Inferior parietal cortex (tissue), 1 donor: ENCODE data around the gene GGPS1.
"Not testable (repeated sequence)": the region's sequence is repeated elsewhere in the genome, so short reads cannot be mapped to it uniquely, and the experiment has no call there.

Source experiments
- DNase-seq: peaks from one replicate; pipeline ENCODE4 v3.0.0-alpha.2; 2016; ENCODE audit errors: extremely low spot score

The GGPS1 gene

DNA sequence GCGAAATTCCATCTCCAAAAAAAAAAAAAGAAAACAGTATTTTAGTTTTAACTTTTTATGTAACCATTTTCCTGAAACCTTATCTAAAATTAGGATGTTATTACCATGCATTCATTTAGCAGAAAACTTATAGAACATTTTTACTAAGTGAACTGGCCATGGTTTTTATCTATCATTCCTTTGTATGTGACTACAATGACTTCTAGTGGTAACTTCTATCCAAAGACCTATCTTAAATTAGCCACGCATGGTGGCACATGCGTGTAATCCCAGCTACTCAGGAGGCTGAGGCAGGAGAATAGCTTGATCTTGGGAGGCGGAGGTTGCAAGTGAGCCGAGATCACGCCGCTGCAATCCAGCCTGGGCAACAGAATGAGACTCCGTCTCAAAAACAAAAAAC, 11.4 kb downstream of the GGPS1 start:
- DNase-seq = no peak

DNA sequence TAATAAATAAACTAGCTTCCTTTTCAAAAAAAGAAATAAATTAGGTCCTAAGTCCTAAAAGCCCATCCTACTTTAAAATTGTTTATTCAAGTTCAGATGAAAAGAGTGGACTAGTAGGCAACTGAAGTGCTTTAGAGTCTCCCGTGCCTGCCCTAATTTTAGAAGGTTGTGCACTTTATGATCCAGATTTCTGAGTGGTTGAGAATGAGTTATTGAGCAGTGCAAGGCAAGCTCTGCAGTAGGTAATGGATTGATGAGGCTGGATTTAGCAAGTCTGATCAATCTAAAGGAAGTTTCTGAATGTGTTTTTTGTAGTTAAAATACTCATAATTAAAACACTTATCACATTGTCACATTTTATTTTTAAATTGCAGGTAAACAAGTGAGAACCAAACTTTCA, 13.0 kb downstream of the GGPS1 start:
- DNase-seq = no peak

DNA sequence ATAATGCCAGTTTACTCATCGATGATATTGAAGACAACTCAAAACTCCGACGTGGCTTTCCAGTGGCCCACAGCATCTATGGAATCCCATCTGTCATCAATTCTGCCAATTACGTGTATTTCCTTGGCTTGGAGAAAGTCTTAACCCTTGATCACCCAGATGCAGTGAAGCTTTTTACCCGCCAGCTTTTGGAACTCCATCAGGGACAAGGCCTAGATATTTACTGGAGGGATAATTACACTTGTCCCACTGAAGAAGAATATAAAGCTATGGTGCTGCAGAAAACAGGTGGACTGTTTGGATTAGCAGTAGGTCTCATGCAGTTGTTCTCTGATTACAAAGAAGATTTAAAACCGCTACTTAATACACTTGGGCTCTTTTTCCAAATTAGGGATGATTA, 13.7 kb downstream of the GGPS1 start:
- no peak for DNase-seq

DNA sequence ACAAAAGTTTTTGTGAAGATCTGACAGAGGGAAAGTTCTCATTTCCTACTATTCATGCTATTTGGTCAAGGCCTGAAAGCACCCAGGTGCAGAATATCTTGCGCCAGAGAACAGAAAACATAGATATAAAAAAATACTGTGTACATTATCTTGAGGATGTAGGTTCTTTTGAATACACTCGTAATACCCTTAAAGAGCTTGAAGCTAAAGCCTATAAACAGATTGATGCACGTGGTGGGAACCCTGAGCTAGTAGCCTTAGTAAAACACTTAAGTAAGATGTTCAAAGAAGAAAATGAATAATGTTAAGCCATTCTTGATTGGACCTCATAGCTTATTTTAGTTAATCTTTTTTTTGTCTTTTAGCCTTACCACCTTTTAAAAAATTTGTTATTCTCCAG, 14.1 kb downstream of the GGPS1 start:
- no peak for DNase-seq

DNA sequence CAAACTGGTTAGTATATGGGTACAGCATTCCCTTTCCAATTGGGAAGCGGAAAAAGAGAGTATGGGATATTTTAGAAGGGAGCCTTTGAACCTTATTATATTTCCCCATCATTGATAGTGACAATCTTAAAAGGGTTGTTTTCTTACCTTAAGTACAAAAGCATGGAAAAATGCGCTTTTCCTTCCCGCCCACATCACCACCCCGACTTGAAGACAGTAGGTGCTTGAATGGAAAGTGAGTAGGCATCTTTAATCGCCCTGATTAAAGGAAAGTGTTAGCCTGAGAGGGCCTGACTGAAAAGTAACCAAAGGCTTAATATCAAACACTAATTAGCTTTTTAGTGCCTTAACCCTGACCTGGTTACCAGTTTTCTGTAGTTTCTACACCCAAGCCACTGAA, 15.4 kb downstream of the GGPS1 start:
- no peak for DNase-seq

DNA sequence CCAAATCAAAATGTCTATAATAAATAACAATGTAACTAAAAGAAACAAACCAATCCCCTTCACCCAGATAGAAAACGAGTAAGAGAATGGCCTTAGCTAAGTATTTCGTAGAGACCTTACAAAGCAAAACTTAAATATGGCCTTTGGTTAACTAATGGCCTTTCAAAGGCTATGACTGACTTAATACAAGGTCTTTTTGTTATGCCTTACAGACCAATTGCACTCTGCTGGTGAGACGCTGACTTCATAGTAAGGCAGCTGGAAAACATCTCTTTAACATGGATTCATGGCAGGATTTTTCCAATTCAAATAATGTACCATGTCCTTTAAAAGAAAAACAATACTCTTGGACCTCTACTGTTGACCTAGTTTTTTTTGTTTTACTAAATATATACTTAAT, 23.1 kb downstream of the GGPS1 start:
- no peak for DNase-seq

DNA sequence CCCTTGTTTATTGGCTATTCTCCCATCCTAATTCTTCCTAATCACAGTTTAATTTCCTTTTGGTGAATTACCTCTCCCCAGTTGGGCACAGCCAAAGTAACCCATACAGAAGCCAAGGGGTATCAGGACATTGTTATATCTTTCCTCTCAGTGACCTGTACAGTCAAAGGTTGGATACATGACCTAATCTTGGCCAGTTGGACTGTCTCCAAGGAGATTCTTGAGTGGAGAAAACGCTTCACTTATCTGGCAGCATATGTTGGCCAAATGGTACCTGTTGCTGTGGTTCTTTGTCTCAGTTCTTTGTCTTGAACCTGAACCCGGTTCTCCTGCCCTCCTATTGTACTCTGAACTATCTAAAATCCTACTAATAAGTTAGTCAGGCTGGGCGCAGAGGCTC, 23.5 kb downstream of the GGPS1 start:
- no peak for DNase-seq

DNA sequence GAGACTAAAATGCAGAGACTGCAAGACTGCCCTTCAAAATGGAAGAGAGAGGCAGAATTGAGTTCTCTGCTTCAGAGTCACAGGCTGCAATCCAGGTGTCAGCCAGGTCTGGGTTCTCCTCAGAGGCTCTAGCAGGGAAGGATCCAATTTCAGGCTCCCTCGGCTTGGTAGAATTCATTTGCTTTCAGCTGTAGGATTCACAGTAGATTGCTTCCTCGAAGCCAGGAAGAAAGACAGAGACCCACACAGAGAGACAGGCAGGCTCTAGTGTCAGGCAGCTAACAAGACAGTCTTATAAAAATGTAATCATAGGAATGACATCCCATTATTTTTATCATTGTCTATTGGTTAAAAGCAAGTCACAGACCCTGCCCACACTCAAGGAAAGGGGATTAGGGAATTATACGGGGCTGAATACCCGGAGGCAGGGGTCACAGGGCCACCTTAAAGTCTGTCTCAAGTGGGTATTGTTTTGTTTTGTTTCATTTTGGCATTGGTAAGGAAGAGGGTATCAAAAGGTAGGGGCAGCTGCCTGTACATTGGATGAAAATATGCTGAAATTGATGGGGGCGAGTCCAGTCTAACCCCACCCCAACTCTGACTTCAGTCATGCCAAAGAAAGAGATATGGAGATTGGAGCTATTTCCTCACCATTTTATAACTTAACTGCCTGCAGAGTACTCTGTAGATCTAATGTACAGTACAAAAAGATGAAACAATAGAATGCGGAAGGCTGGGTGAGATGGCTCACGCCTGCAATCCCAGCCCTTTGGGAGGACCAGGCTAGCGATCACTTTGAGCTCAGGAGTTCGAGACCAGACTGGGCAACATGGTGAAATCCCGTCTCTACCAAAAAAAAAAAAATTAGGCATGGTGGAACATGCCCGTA, 29.4 kb downstream of the GGPS1 start:
- DNase-seq = no peak

DNA sequence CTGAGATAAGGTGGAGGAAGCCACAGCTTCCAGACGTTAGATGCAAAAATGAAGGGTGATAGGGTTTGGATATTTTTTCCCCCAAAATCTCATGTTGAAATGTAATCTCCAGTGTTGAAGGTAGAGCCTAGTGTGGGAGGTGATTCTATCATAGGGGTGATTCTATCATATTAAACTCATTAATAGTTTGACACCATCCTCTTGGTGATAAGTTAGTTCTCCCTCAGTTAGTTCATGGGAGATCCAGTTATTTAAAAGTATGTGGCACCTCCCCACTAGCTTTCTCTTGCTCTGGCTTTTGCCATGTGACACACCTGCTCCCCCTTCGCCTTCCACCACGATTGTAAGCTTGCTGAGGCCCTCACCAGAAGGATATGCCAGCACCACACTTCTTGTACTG, 30.5 kb downstream of the GGPS1 start:
- no peak for DNase-seq

DNA sequence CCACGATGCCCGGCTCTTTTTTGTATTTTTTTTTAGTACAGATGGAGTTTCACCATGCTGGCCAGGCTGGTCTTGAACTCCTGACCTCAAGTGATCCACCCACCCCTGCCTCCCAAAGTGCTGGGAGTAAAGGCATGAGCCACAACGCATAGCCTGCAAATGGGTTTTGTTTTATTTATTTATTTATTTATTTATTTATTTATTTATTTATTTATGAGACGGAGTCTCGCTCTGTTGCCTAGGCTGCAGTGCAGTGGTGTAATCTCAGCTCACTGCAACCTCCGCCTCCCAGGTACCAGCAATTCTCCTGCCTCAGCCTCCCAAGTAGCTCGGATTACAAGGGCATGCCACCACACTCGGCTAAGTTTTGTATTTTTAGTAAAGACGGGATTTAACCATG, 35.8 kb downstream of the GGPS1 start:
- not testable (repeated sequence) for DNase-seq

DNA sequence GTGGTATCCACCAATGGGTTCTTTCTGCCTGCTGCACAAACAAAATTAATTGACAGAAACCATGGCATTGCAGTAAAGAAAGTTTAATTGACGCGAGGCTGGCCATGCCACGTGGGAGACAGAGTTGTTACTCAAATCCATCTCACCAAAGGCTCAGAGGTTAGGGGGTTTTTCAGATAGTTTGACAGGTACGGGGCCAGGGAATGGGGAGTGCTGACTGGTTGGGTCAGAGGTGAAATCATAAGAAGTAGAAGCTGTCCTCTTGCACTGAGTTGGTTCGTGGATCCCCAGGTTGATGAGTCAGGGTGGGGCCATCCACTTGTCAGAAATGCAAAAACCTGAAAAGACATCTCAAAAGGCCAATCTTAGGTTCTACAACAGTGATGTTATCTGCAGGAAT, 37.9 kb downstream of the GGPS1 start:
- no peak for DNase-seq

DNA sequence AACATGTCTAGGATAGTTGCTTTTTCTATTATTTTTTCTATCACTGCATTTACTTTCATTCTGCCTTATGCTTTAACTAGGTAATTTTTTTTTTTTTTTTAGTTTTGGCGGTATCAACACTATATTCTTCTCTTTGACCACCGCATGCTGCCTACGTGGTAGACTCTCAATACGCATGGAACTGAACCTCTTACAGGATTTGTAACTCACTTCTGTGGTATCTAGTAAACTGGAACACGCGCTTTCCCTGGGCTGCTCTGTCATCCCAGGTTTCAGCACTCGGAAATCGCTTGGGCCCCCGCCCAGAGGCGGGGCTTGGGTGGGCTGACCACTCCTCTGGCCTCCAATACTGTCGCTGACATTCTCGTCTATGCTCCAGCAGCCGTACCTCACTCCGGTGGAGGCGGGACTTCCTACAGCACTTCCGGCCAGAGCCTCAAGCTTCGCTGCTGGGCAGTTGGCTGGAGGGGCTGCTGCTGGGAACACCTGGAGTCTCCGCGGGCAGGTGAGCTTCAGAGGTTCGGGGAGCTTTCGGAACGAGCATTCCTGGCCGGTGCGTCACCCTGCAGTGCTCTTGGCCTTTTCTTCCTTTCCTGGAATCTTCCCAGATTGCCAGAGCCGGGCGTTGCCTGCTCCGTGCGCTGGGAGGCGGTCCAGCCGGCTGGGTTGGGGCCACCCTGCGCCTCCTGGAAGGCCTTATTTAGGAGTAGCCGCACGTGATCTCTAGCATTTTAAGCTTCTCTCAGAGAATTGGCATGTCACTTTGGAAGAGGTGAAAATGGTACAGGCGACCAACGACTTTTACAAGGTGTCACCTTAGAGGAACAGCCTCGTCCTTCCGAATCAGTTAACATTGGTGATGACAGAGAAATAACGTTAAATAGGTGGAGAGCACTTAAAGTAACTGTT, 38.9 kb downstream of the GGPS1 start, which contains the start of gene TBCE:
TSS of gene TBCE (plus strand) at position 428 of the 909 bp plus-strand sequence. CDS start 12,623 bp downstream, outside the sequence.
- DNase-seq = peak; percentile 98

DNA sequence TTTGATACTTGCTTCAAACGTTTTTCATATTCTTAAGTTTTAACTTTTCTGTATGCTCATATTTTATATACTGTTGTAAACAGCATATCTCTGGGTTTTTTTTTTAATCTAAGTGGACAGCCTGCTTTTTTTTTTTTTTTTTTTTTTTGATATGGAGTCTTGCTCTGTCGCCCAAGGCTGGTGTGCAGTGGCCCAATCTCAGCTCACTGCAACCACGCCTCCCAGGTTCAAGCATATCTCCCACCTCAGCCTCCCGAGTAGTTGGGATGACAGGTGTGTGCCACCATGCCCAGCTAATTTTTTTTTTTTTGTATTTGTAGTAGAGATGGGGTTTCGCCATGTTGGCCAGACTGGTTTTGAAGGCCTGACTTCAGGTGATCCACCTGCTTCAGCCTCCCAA, 40.1 kb downstream of the GGPS1 start:
- DNase-seq = no peak

DNA sequence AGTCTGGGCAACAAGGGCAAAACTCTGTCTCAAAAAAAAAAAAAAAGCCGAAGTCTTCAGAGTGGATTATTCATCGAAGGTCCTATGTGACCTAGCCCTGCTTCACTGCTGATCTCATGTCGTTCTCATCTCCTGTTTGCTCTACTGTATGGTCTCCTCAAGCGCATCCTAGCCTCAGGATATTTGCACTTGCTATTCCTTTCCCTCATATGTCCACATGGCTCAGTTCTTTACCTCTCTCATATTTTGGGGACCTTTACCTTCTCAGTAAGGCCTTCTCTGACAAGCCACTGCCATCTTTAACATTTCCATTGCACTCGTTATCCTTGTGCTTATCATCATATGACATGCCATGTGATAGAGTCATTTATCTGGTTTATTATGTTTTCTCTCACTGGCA, 41.4 kb downstream of the GGPS1 start:
- no peak for DNase-seq

DNA sequence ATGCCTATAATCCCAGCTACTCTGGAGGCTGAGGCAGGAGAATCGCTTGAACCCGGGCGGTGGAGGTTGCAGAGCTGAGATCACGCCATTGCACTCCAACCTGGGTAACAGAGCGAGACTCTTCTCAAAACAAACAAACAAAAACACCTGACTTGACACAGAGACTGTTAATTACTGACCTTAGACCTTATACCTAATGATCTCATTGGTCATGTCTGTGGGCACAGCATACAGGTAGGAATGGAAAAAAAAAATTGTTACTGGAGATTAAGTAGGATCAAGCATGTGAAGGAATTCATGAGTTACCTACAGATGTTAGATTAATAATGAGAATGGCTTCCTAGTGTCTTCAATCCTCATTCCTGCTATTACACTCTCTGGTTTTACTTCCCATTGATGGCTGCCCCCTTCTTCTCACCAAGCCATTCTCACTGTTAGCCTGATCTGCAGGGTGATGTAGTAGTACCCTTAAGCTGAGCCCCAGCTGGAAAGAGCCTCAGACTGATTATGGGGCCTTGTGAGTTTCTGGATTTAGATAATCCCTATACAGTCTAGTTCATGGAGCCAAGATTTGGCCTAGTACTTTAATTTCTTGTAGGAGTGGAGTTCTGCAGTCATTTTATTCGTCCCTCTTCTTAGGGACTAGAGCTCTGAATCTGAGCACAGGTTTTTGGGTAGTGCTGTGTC, 47.7 kb downstream of the GGPS1 start:
- no peak for DNase-seq

DNA sequence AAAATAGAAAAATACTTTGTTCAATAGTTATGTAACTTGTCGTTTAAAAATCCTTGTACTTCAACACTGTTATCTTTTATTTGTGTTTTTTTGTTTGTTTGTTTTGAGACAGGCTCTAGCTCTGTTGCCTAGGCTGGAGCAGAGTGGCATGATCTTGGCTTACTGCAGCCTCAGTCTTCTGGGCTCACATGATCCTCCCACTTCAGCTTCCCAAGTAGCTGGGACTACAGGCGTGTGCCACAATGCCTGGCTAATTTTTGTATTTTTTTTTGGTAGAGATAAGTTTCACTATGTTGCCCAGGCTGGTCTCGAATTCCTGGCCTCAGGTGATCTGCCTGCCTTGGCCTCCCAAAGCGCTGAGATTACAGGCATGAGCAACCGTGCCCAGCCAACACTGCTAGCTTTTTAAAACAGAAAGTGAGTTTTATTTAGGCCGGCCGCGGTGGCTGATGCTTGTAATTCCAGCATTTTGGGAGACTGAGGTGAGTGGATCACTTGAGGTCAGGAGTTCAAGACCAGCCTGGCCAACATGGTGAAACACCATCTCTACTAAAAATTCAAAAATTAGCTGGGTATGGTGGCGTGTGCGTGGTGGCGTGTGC, 49.9 kb downstream of the GGPS1 start:
- DNase-seq = not testable (repeated sequence)

DNA sequence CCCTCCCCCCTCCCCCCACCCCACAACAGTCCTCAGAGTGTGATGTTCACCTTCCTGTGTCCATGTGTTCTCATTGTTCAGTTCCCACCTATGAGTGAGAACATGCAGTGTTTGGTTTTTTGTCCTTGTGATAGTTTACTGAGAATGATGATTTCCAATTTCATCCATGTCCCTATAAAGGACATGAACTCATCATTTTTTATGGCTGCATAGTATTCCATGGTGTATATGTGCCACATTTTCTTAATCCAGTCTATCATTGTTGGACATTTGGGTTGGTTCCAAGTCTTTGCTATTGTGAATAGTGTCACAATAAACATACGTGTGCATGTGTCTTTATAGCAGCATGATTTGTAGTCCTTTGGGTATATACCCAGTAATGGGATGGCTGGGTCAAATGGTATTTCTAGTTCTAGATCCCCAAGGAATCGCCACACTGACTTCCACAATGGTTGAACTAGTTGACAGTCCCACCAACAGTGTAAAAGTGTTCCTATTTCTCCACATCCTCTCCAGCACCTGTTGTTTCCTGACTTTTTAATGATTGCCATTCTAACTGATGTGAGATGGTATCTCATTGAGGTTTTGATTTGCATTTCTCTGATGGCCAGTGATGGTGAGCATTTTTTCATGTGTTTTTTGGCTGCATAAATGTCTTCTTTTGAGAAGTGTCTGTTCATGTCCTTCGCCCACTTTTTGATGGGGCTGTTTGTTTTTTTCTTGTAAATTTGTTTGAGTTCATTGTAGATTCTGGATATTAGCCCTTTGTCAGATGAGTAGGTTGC, 53.8 kb downstream of the GGPS1 start:
- not testable (repeated sequence) for DNase-seq

DNA sequence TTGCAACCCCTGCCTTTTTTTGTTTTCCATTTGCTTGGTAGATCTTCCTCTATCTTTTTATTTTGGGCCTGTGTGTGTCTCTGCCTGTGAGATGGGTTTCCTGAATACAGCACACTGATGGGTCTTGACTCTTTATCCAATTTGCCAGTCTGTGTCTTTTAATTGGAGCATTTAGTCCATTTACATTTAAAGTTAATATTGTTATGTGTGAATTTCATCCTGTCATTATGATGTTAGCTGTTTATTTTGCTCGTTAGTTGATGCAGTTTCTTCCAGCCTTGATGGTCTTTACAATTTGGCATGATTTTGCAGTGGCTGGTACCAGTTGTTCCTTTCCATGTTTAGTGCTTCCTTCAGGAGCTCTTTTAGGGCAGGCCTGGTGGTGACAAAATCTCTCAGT, 57.3 kb downstream of the GGPS1 start:
- not testable (repeated sequence) for DNase-seq

DNA sequence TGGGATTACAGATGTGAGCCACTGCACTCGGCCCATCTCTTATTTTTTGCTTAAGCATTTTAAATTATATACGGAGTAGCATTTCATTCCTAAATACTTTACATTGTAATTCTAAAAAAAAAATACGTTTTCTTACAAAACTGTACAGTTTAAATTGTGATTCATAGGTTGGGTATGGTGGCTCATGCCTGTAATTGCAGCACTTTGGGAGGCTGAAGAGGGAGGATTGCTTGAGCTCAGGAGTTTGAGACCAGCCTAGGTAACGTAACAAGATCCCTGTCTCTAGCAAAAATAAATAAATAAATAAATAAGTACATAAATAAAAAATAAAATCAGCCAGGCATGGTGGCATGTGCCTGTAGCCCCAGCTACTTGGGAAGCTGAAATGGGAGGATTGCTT, 63.5 kb downstream of the GGPS1 start:
- DNase-seq = no peak
